ENCODE measurements around the gene EEF2.

DNA sequence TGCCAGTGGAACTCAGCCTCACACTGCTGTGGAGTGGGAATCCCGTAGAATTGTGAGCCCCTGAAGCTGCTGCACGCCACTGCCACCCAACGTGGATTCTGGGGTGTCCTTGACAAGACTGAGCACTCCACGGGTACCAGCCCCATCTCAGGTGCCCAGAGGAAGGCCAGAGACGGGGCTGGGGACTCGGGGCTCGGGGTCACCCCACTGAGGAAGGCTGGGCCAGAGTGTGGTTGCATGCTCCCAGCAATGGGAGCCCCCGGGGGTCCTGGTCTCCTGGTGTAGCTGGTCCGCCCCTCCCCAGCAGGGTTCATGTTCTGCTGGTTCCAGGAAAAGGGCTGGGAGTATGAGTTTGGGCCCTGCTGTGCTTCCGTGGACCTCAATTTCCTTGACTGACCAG, 29.6 kb downstream of the EEF2 start:
- TF ChIP-seq GATA2 (IDR thresholded peaks at IDR 0.05; ENCODE audit: low read depth, low read length) (no peak), GATA3 (IDR thresholded peaks at IDR 0.05; ENCODE audit: low read depth, low read length) (no peak)

All from SH-SY5Y (cell line).